Fibroblast of skin of left quadriceps (primary cell): Measurements from ENCODE around the gene RAB3GAP2.
"Not testable (repeated sequence)": the region's sequence is repeated elsewhere in the genome, so short reads cannot be mapped to it uniquely, and the experiment has no call there.

Experiments
- DNase-seq, 2 experiments: peaks; one replicate each; pipeline ENCODE4 v3.0.0-alpha.2; 2013; ENCODE audit warnings: low read depth in 2 of 2

Gene RAB3GAP2

GRCh38 chr1:220236278-220236677, 36.0 kb downstream of the RAB3GAP2 start:
- not testable (repeated sequence) for DNase-seq

- DNase-seq = no peak
These were observed 36.8 kb downstream of the RAB3GAP2 start for GRCh38 chr1:220235462-220235861.

- DNase-seq = no peak
These were observed 38.3 kb downstream of the RAB3GAP2 start for GRCh38 chr1:220233927-220234326.

- no peak for DNase-seq
These were observed 42.5 kb downstream of the RAB3GAP2 start for GRCh38 chr1:220229771-220230170.

GRCh38 chr1:220227393-220227792, 44.9 kb downstream of the RAB3GAP2 start:
- DNase-seq = no peak

GRCh38 chr1:220226752-220227151, 45.5 kb downstream of the RAB3GAP2 start:
- DNase-seq = no peak

GRCh38 chr1:220225957-220226356, 46.3 kb downstream of the RAB3GAP2 start:
- DNase-seq = no peak

GRCh38 chr1:220224611-220225124, 47.6 kb downstream of the RAB3GAP2 start:
- no peak for DNase-seq

- DNase-seq = no peak
These were observed 48.2 kb downstream of the RAB3GAP2 start for GRCh38 chr1:220224033-220224432.

GRCh38 chr1:220222939-220223338, 49.3 kb downstream of the RAB3GAP2 start:
- DNase-seq = no peak

GRCh38 chr1:220221670-220222069, 50.6 kb downstream of the RAB3GAP2 start:
- DNase-seq = no peak

- DNase-seq = no peak
These were observed 51.0 kb downstream of the RAB3GAP2 start for GRCh38 chr1:220221269-220221668.

- not testable (repeated sequence) for DNase-seq
These were observed 51.6 kb downstream of the RAB3GAP2 start for GRCh38 chr1:220220699-220221040.

GRCh38 chr1:220219865-220220698, 52.2 kb downstream of the RAB3GAP2 start:
- no peak for DNase-seq

GRCh38 chr1:220219136-220219442, 53.2 kb downstream of the RAB3GAP2 start:
- no peak for DNase-seq

GRCh38 chr1:220218397-220219135, 53.7 kb downstream of the RAB3GAP2 start:
- peak; percentile 20 to 21 for DNase-seq

GRCh38 chr1:220217383-220217988, 54.8 kb downstream of the RAB3GAP2 start:
- no peak for DNase-seq

- no peak for DNase-seq
These were observed 58.8 kb downstream of the RAB3GAP2 start for GRCh38 chr1:220213382-220213983.

GRCh38 chr1:220207411-220207810, 64.8 kb downstream of the RAB3GAP2 start:
- DNase-seq = no peak

GRCh38 chr1:220204758-220205157, 67.5 kb downstream of the RAB3GAP2 start:
- DNase-seq = not testable (repeated sequence)

- DNase-seq = no peak
These were observed 68.4 kb downstream of the RAB3GAP2 start for GRCh38 chr1:220203816-220204215.
